HepG2 (cell line): ENCODE measurements around the gene DTX2. TPM values are rescaled to one million over a fixed set of nuclear protein-coding genes. Genes with fewer than 3 reads are reported as not detected.

Source experiments
- FIP1L1 ChIP-seq: fragments of 200-400 bp; formaldehyde crosslinking; IDR thresholded peaks from 2 replicates; pipeline ENCODE4 v1.6.1; 2018; ENCODE audit warnings: low read depth, mild to moderate bottlenecking, low read length, moderate library complexity, borderline replicate concordance; ENCODE audit not compliant: insufficient read depth
- HHEX ChIP-seq: IDR thresholded peaks from 2 replicates; pipeline ENCODE4 v1.6.1; 2016; ENCODE audit warnings: control low read depth
- MTA1 ChIP-seq: sonication (generic); formaldehyde crosslinking; IDR thresholded peaks from 2 replicates; pipeline ENCODE4 v1.4.0; 2020; ENCODE audit warnings: missing genetic modification reagents, mild to moderate bottlenecking, borderline replicate concordance
- MTA3 ChIP-seq: sonication (generic); formaldehyde crosslinking; IDR thresholded peaks from 2 replicates; pipeline ENCODE4 v1.4.0; 2020; ENCODE audit warnings: missing genetic modification reagents
- PAWR ChIP-seq: sonication (generic); formaldehyde crosslinking; IDR thresholded peaks from 2 replicates; pipeline ENCODE4 v1.4.0; 2020; ENCODE audit warnings: missing genetic modification reagents, mild to moderate bottlenecking, borderline replicate concordance
- POLR2A ChIP-seq, 2 experiments: IDR thresholded peaks; 2 replicates each; pipeline ENCODE4 v1.6.1; 2011; ENCODE audit warnings: low read depth in 2 of 2, low read length in 2 of 2, mild to moderate bottlenecking in 1 of 2, moderate library complexity in 1 of 2; ENCODE audit not compliant: insufficient read depth in 1 of 2
- RFX3 ChIP-seq: IDR thresholded peaks from 2 replicates; pipeline ENCODE4 v1.6.1; 2016; ENCODE audit warnings: missing biosample characterization, missing genetic modification reagents
- SMYD3 ChIP-seq: sonication (generic); formaldehyde crosslinking; IDR thresholded peaks from 2 replicates; pipeline ENCODE4 v1.8.1; 2023; ENCODE audit warnings: mild to moderate bottlenecking, missing genetic modification reagents
- TEAD3 ChIP-seq: optimal IDR thresholded peaks from 2 replicates; pipeline ENCODE3; 2016; ENCODE audit warnings: borderline replicate concordance
- YY1 ChIP-seq: IDR thresholded peaks from 2 replicates; pipeline ENCODE4 v1.6.1; 2011; ENCODE audit warnings: low read length, low read depth, moderate library complexity, mild to moderate bottlenecking; ENCODE audit not compliant: insufficient read depth, insufficient replicate concordance
- ZFP36L2 ChIP-seq: sonication (generic); formaldehyde crosslinking; IDR thresholded peaks from 2 replicates; pipeline ENCODE4 v1.4.0; 2020; ENCODE audit warnings: missing genetic modification reagents
- ZMYM2 ChIP-seq: sonication (generic); formaldehyde crosslinking; IDR thresholded peaks from 2 replicates; pipeline ENCODE4 v1.8.0; 2022; ENCODE audit warnings: mild to moderate bottlenecking, missing genetic modification reagents
- ZNF20 ChIP-seq: sonication (generic); formaldehyde crosslinking; IDR thresholded peaks from 2 replicates; pipeline ENCODE4 v1.4.0; 2020; ENCODE audit warnings: mild to moderate bottlenecking, moderate library complexity, missing genetic modification reagents
- ZNF354B ChIP-seq: sonication (generic); formaldehyde crosslinking; IDR thresholded peaks from 2 replicates; pipeline ENCODE4 v1.8.0; 2022; ENCODE audit warnings: mild to moderate bottlenecking, missing genetic modification reagents
- ZNF430 ChIP-seq: sonication (generic); formaldehyde crosslinking; IDR thresholded peaks from 2 replicates; pipeline ENCODE4 v1.9.0; 2021; ENCODE audit warnings: mild to moderate bottlenecking, missing genetic modification reagents
- polyA plus RNA-seq, 8 experiments: library from polyadenylated mRNA; depleted of rRNA in 3 of 8; stranded (reverse) in 7 of 8; unstranded in 1 of 8; fragments of >200 nt; fragmentation: Illumina TruSeq in 4 of 8; extraction: Trizol in 4 of 8; gene quantifications; 2 replicates each; pipeline versions ENCODE4 v1.2.1 to v1.2.3, GENCODE V29; 2011 to 2016; ENCODE audit warnings: low read depth in 4 of 8, missing spikeins in 1 of 8, mixed read lengths in 1 of 8; ENCODE audit not compliant: insufficient read depth in 1 of 8
- total RNA-seq, 5 experiments: library from RNA; depleted of rRNA; stranded (reverse); fragments of >200 nt; fragmentation: Illumina TruSeq; extraction: Trizol; gene quantifications; 2 replicates each; pipeline ENCODE4 v1.2.3, GENCODE V29; 2016; ENCODE audit warnings: low read depth in 1 of 5
- TF ChIP-seq, protein P1 (sequence below): fragments of 450-650 bp; IDR thresholded peaks from 2 replicates; pipeline ENCODE4 v1.6.1; 2017
- TF ChIP-seq, protein P2 (sequence below): sonication (generic); formaldehyde crosslinking; IDR thresholded peaks from 2 replicates; pipeline ENCODE4 v1.5.0; 2020; ENCODE audit warnings: missing genetic modification reagents
- TF ChIP-seq, protein P3 (sequence below): sonication (generic); formaldehyde crosslinking; IDR thresholded peaks from 2 replicates; pipeline ENCODE4 v1.5.1; 2020; ENCODE audit warnings: missing genetic modification reagents, mild to moderate bottlenecking, borderline replicate concordance
- TF ChIP-seq, protein P4 (sequence below): sonication (generic); formaldehyde crosslinking; IDR thresholded peaks from 2 replicates; pipeline ENCODE4 v1.5.1; 2020; ENCODE audit warnings: mild to moderate bottlenecking, missing genetic modification reagents, borderline replicate concordance

DTX2 gene
- total and polyA plus RNA-seq, 2 of the 13 experiments (the other 11 are each of a cell fraction or from before 2014, with no cell fraction given) = 5.5 to 6.2 TPM

DNA sequence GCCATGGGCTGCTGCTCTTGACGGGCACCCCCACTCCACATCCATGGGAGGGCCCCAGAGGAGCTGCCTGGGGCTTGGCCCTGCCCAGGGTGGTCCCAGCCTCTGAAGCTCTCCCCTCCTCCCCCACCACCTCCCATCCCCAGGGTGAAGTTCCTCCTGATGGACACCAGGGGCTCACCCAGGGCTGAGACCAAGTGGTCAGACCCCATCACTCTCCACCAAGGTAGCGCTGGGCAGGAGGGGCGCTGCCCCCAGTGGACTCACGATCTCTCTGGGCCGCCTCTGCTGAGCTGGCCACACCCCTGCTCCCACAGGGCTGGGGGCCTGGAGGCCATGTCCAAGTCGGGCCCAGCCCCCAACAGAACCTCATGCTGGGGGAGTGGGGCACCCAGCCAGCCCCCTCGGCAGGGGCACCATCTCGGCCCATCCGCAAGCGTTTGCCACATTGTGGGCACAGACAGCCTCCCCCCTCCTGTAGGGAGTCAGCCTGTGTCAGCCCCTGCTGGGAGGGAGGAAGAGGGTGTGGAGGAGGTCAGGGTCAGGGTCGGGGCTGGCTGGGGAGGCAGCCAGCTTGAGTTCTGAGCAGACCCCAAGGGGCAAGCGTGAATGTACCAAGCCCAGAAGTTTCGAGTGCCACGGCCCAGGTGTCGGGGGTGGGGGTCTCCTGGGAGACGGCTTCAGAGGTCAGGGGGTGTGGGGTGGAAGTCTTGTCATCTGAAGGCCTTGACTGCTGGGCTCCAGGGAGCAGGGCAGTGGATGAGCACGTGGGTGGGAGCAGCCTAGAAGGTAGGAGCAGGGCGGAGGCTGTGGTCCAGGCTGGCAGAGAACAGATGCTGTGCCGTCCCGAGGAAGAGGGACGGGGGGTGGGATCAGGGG, 51.7 kb downstream of the DTX2 start (continued):
- TF ChIP-seq, protein P1, sequence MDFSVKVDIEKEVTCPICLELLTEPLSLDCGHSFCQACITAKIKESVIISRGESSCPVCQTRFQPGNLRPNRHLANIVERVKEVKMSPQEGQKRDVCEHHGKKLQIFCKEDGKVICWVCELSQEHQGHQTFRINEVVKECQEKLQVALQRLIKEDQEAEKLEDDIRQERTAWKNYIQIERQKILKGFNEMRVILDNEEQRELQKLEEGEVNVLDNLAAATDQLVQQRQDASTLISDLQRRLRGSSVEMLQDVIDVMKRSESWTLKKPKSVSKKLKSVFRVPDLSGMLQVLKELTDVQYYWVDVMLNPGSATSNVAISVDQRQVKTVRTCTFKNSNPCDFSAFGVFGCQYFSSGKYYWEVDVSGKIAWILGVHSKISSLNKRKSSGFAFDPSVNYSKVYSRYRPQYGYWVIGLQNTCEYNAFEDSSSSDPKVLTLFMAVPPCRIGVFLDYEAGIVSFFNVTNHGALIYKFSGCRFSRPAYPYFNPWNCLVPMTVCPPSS = no peak
- TF ChIP-seq, protein P2, sequence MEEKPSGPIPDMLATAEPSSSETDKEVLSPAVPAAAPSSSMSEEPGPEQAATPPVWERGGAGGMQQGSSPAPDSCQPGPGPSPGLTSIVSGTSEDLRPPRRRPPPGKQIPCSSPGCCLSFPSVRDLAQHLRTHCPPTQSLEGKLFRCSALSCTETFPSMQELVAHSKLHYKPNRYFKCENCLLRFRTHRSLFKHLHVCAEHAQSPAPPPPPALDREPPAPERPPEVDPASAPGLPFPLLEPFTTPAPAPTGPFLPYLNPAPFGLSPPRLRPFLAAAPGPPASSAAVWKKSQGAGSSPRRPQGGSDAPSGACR = no peak
- TF ChIP-seq, protein P3, sequence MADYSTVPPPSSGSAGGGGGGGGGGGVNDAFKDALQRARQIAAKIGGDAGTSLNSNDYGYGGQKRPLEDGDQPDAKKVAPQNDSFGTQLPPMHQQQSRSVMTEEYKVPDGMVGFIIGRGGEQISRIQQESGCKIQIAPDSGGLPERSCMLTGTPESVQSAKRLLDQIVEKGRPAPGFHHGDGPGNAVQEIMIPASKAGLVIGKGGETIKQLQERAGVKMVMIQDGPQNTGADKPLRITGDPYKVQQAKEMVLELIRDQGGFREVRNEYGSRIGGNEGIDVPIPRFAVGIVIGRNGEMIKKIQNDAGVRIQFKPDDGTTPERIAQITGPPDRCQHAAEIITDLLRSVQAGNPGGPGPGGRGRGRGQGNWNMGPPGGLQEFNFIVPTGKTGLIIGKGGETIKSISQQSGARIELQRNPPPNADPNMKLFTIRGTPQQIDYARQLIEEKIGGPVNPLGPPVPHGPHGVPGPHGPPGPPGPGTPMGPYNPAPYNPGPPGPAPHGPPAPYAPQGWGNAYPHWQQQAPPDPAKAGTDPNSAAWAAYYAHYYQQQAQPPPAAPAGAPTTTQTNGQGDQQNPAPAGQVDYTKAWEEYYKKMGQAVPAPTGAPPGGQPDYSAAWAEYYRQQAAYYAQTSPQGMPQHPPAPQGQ (CRISPR knock-in tag) = no peak
- TF ChIP-seq TEAD3 (CRISPR knock-in tag) (peak; percentile 2), MTA3 (no peak), HHEX (CRISPR knock-in tag) (no peak), ZFP36L2 (CRISPR knock-in tag) (no peak), ZNF430 (CRISPR knock-in tag) (no peak), RFX3 (CRISPR knock-in tag) (no peak), YY1 (peak; percentile 9), MTA1 (CRISPR knock-in tag) (no peak), ZNF20 (CRISPR knock-in tag) (no peak), POLR2A (IDR thresholded peaks at IDR 0.05; ENCODE audit: insufficient read depth in 1 of 2, low read depth in 2 of 2, low read length in 2 of 2) (no peak), PAWR (no peak), FIP1L1 (no peak), SMYD3 (no peak), ZMYM2 (no peak), ZNF354B (no peak)
- TF ChIP-seq, protein P4, sequence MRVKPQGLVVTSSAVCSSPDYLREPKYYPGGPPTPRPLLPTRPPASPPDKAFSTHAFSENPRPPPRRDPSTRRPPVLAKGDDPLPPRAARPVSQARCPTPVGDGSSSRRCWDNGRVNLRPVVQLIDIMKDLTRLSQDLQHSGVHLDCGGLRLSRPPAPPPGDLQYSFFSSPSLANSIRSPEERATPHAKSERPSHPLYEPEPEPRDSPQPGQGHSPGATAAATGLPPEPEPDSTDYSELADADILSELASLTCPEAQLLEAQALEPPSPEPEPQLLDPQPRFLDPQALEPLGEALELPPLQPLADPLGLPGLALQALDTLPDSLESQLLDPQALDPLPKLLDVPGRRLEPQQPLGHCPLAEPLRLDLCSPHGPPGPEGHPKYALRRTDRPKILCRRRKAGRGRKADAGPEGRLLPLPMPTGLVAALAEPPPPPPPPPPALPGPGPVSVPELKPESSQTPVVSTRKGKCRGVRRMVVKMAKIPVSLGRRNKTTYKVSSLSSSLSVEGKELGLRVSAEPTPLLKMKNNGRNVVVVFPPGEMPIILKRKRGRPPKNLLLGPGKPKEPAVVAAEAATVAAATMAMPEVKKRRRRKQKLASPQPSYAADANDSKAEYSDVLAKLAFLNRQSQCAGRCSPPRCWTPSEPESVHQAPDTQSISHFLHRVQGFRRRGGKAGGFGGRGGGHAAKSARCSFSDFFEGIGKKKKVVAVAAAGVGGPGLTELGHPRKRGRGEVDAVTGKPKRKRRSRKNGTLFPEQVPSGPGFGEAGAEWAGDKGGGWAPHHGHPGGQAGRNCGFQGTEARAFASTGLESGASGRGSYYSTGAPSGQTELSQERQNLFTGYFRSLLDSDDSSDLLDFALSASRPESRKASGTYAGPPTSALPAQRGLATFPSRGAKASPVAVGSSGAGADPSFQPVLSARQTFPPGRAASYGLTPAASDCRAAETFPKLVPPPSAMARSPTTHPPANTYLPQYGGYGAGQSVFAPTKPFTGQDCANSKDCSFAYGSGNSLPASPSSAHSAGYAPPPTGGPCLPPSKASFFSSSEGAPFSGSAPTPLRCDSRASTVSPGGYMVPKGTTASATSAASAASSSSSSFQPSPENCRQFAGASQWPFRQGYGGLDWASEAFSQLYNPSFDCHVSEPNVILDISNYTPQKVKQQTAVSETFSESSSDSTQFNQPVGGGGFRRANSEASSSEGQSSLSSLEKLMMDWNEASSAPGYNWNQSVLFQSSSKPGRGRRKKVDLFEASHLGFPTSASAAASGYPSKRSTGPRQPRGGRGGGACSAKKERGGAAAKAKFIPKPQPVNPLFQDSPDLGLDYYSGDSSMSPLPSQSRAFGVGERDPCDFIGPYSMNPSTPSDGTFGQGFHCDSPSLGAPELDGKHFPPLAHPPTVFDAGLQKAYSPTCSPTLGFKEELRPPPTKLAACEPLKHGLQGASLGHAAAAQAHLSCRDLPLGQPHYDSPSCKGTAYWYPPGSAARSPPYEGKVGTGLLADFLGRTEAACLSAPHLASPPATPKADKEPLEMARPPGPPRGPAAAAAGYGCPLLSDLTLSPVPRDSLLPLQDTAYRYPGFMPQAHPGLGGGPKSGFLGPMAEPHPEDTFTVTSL (CRISPR knock-in tag) = no peak
